HCT116 (cell line): ENCODE data around the gene ZNF74. TPM values are rescaled to one million over a fixed set of nuclear protein-coding genes. Genes with fewer than 3 reads are reported as not detected.

Experiments
- ATAC-seq: fragments of 200-7000 bp; cut with Tn5 transposase; 2 replicates; pipeline ENCODE4 v1.9.1; 2020; ENCODE audit warnings: mild to moderate bottlenecking, moderate library complexity
- BruUV-seq: library from RNA; stranded (reverse); fragments of 400-500 nt; replicated peaks from 2 replicates; lab custom pipeline; 2021; lab: Mats Ljungman, UMichigan
- CTCF ChIA-PET: fragments of 300-600 bp; sonication (Branson Sonifier 250); formaldehyde crosslinking; loops from one replicate; lab custom pipeline; 2021; ENCODE audit warnings: antibody characterized with exemption; lab: Charles Lee
- POLR2A ChIA-PET: fragments of 300-600, 350-600 bp; sonication (Branson Sonifier 250); formaldehyde crosslinking; loops from one replicate; lab custom pipeline; 2021; ENCODE audit warnings: antibody characterized with exemption; lab: Charles Lee
- RAD21 ChIA-PET, 2 experiments: fragments of 300-600 bp; sonication (Branson Sonifier 250); formaldehyde crosslinking; loops; one replicate each; lab custom pipeline; 2023; ENCODE audit warnings: low total read pairs in 2 of 2; ENCODE audit not compliant: uncharacterized antibody in 2 of 2, unreplicated experiment in 2 of 2, low non-redundant PET in 1 of 2; lab: Charles Lee
- DNase-seq: peaks from one replicate; pipeline ENCODE4 v3.0.0-alpha.2; 2010; ENCODE audit warnings: low read depth, low spot score
- H2AFZ ChIP-seq: fragments of 200-600 bp; shearing (Covaris generic), sonication (generic); 2 replicates; pipeline ENCODE4 v1.6.1; 2017; ENCODE audit warnings: low read depth, mixed run types, mixed read lengths, antibody characterized with exemption, low read length; ENCODE audit not compliant: poor library complexity, severe bottlenecking
- H3K27ac ChIP-seq: 2 replicates; pipeline ENCODE4 v1.5.1; 2012; ENCODE audit warnings: low read depth, low read length
- H3K27me3 ChIP-seq: fragments of 200-600 bp; sonication (generic); 2 replicates; pipeline ENCODE4 v1.6.1; 2016; ENCODE audit warnings: mixed run types, low read length, mixed read lengths; ENCODE audit not compliant: insufficient read depth
- H3K36me3 ChIP-seq, 2 experiments: fragments of 200-500 bp in 1 of 2; fragments of 200-600 bp in 1 of 2; sonication (Bioruptor generic) in 1 of 2; sonication (generic) in 1 of 2; 2 replicates each; pipeline versions ENCODE4 v1.5.1 to v1.6.1; 2014 to 2016; ENCODE audit warnings: low read length in 2 of 2, inconsistent platforms in 1 of 2, mixed read lengths in 1 of 2, mixed run types in 1 of 2; ENCODE audit not compliant: insufficient read depth in 2 of 2, control insufficient read depth in 1 of 2
- H3K4me1 ChIP-seq, 2 experiments: fragments of 200-600 bp in 1 of 2; sonication (generic) in 1 of 2; 2 replicates each; pipeline versions ENCODE4 v1.5.1 to v1.6.1; 2012 to 2017; ENCODE audit warnings: low read length in 2 of 2, inconsistent platforms in 1 of 2, mild to moderate bottlenecking in 1 of 2, mixed read lengths in 1 of 2, mixed run types in 1 of 2, moderate library complexity in 1 of 2; ENCODE audit not compliant: insufficient read depth in 2 of 2, control insufficient read depth in 1 of 2
- H3K4me2 ChIP-seq: fragments of 200-600 bp; sonication (generic); 2 replicates; pipeline ENCODE4 v1.6.1; 2017; ENCODE audit warnings: mixed run types, low read length, mixed read lengths
- H3K4me3 ChIP-seq, 2 experiments: fragments of 200-600 bp in 1 of 2; sonication (generic) in 1 of 2; replicated peaks in 1 of 2; 2 replicates each; pipeline ENCODE4 v1.5.1; 2011 to 2016; ENCODE audit warnings: low read length in 2 of 2, control low read depth in 1 of 2, low read depth in 1 of 2, mild to moderate bottlenecking in 1 of 2, mixed read lengths in 1 of 2, mixed run types in 1 of 2
- H3K79me2 ChIP-seq: fragments of 200-600 bp; sonication (generic); 2 replicates; pipeline ENCODE4 v1.6.1; 2017; ENCODE audit warnings: mild to moderate bottlenecking, mixed run types, low read length, moderate library complexity, mixed read lengths; ENCODE audit not compliant: insufficient read depth
- H3K9ac ChIP-seq: fragments of 200-600 bp; sonication (generic); 2 replicates; pipeline ENCODE4 v1.6.1; 2016; ENCODE audit warnings: low read length, mixed read lengths
- H3K9me2 ChIP-seq: fragments of 200-600 bp; sonication (generic), shearing (Covaris generic); 2 replicates; pipeline ENCODE4 v1.6.1; 2017; ENCODE audit warnings: mixed run types, mild to moderate bottlenecking, moderate library complexity; ENCODE audit not compliant: insufficient read depth
- H3K9me3 ChIP-seq, 2 experiments: fragments of 200-500 bp in 1 of 2; fragments of 200-600 bp in 1 of 2; sonication (Bioruptor generic) in 1 of 2; sonication (generic) in 1 of 2; 2 replicates each; pipeline ENCODE4 v1.6.1; 2014 to 2017; ENCODE audit warnings: low read length in 2 of 2, mixed read lengths in 2 of 2, inconsistent platforms in 1 of 2, low read depth in 1 of 2, mild to moderate bottlenecking in 1 of 2, mixed run types in 1 of 2, moderate library complexity in 1 of 2; ENCODE audit not compliant: control insufficient read depth in 1 of 2, insufficient read depth in 1 of 2
- H4K20me1 ChIP-seq: fragments of 200-600 bp; sonication (generic), shearing (Covaris generic); 2 replicates; pipeline ENCODE4 v1.6.1; 2017; ENCODE audit warnings: mixed run types, mild to moderate bottlenecking, moderate library complexity; ENCODE audit not compliant: insufficient read depth
- CBX3 ChIP-seq: IDR thresholded peaks from 2 replicates; pipeline ENCODE4 v1.6.1; 2012; ENCODE audit warnings: low read depth
- CTCF ChIP-seq, 3 experiments: fragments of 200-600 bp in 1 of 3; sonication (generic) in 1 of 3; IDR thresholded peaks in 2 of 3; conservative IDR thresholded peaks in 1 of 3; 2 replicates each; pipeline ENCODE4 v1.5.1; 2012 to 2017; ENCODE audit warnings: low read depth in 2 of 3, low read length in 2 of 3, antibody characterized with exemption in 1 of 3, borderline replicate concordance in 1 of 3, control low read depth in 1 of 3, mild to moderate bottlenecking in 1 of 3, mixed read lengths in 1 of 3, mixed run types in 1 of 3, moderate library complexity in 1 of 3; ENCODE audit not compliant: insufficient read depth in 1 of 3
- EGR1 ChIP-seq: IDR thresholded peaks from 2 replicates; pipeline ENCODE4 v1.6.1; 2012; ENCODE audit warnings: low read depth
- FOSL1 ChIP-seq: IDR thresholded peaks from 2 replicates; pipeline ENCODE4 v1.6.1; 2012; ENCODE audit warnings: low read depth
- POLR2A ChIP-seq: IDR thresholded peaks from 2 replicates; pipeline ENCODE4 v1.7.0; 2011; ENCODE audit warnings: borderline replicate concordance; ENCODE audit not compliant: insufficient read depth, insufficient read length; ENCODE audit errors: extremely low read depth
- REST ChIP-seq: IDR thresholded peaks from 2 replicates; pipeline ENCODE4 v1.6.1; 2012; ENCODE audit warnings: low read depth
- SIN3A ChIP-seq: IDR thresholded peaks from 2 replicates; pipeline ENCODE4 v1.6.1; 2012; ENCODE audit warnings: low read depth
- SP1 ChIP-seq: IDR thresholded peaks from 2 replicates; pipeline ENCODE4 v1.6.1; 2012; ENCODE audit warnings: low read depth
- ZBTB33 ChIP-seq: IDR thresholded peaks from 2 replicates; pipeline ENCODE4 v1.6.1; 2011; ENCODE audit warnings: mild to moderate bottlenecking, low read length, moderate library complexity; ENCODE audit not compliant: insufficient replicate concordance; ENCODE audit errors: extremely low read depth
- intact Hi-C: fragments of 100-400 bp; cut with micrococcal nuclease; formaldehyde crosslinking; loops from 2 replicates; pipeline ENCODE4 v1.10.0; 2022
- total RNA-seq: library from RNA; stranded (reverse); gene quantifications from one replicate; pipeline ENCODE4 v1.2.1, GENCODE V29; 2021; ENCODE audit not compliant: unreplicated experiment

Gene ZNF74
- total RNA-seq, 1 experiment from 2014 or later: 15.4 TPM

GRCh38 chr22:20453222-20453621, 59.3 kb downstream of the ZNF74 start (continued):
- TF ChIP-seq ZBTB33: no peak

- no peak overlapping the region for H3K9ac ChIP-seq
- RAD21 ChIA-PET: interaction anchor here (1.4 to 1.5 kb wide), 2 partner anchors 37 kb away, joined by 10 to 11 read pairs; no protein-coding TSS in a partner anchor
- no TSS peak for BruUV-seq
Measured at GRCh38 chr22:20455709-20456063, 61.7 kb downstream of the ZNF74 start.

More at GRCh38 chr22:20455709-20456063, 61.7 kb downstream of the ZNF74 start:
- Histone ChIP-seq H3K4me3 (no peak overlapping the region), H3K27me3 (no peaks in the 10 kb centered on the region)
- no peak for ATAC-seq
- TF ChIP-seq REST (no peak), CTCF (IDR thresholded peaks at IDR 0.05 in 2 of 3, conservative IDR thresholded peaks at IDR 0.05 in 1 of 3; ENCODE audit: borderline replicate concordance in 1 of 3, insufficient read depth in 1 of 3, low read depth in 2 of 3, low read length in 2 of 3) (no peak), POLR2A (no peak), ZBTB33 (no peak), EGR1 (no peak), SIN3A (no peak), FOSL1 (no peak), CBX3 (no peak), SP1 (no peak)
- TF ChIP-seq, all 23 proteins: peak for 0
- POLR2A ChIA-PET: interaction anchor here (1.4 kb wide), 1 partner anchor 38 kb away, joined by 3 read pairs; no protein-coding TSS in a partner anchor
- Histone ChIP-seq H3K9me2 (no peaks in the 10 kb centered on the region), H3K27ac (no peak overlapping the region), H2AFZ (no peak overlapping the region), H3K36me3 (no peaks in the 10 kb centered on the region; a peak in 1 of 4 replicates), H3K4me2 (no peak overlapping the region), H3K9me3 (no peaks in the 10 kb centered on the region), H3K79me2 (no peaks in the 10 kb centered on the region), H3K4me1 (peaks cover 0 to 3% of the 10 kb centered on the region in 2 experiments; a peak in 1 of 4 replicates), H4K20me1 (no peaks in the 10 kb centered on the region)
- DNase-seq: no peak
- intact Hi-C loops: loop anchor here (1.0 to 5.0 kb wide), 3 partner anchors 24 to 298 kb away; no protein-coding TSS in a partner anchor
- CTCF ChIA-PET: interaction anchor here (1.0 to 3.4 kb wide), 5 partner anchors 17 to 299 kb away, joined by 3 to 62 read pairs (median 4); no protein-coding TSS in a partner anchor
